ENCODE results near the gene RNF217. TPM values are rescaled to one million over a fixed set of nuclear protein-coding genes. Genes with fewer than 3 reads are reported as not detected.

Gene RNF217
- total and polyA plus RNA-seq, 2 of the 8 experiments (the other 6 are each of a cell fraction or from before 2014, with no cell fraction given) = 2.0 to 8.9 TPM

GRCh38 chr6:125027287-125027686 is 65.0 kb downstream of the RNF217 start:
- WGBS, 2 experiments (ENCODE audit: extremely low coverage in 1 of 2, insufficient coverage in 1 of 2, insufficient read length in 1 of 2, insufficient replicate concordance in 2 of 2, low coverage in 1 of 2, low lambda C conversion rate in 2 of 2, missing lambda C conversion rate in 1 of 2) = 59% methylated on average over 3 of the region's 3 CpGs; no CpG with 5 or more reads in 1 of the 2 experiments

More at GRCh38 chr6:125027287-125027686, 65.0 kb downstream of the RNF217 start:
- no peaks in the 10 kb centered on the region for H3K36me3 ChIP-seq (ENCODE audit: control insufficient read depth in 2 of 4, insufficient read depth in 4 of 4, low read length in 3 of 4)
- no peak overlapping the region for H3K14ac ChIP-seq (ENCODE audit: insufficient read length)
- H2BK15ac ChIP-seq (ENCODE audit: low read length) = no peak overlapping the region
- no peaks in the 10 kb centered on the region for H3K23me2 ChIP-seq (ENCODE audit: low read depth, low read length)
- no peak for FAIRE-seq
- no peaks in the 10 kb centered on the region for H3K79me1 ChIP-seq (ENCODE audit: low read depth, low read length)
- peaks cover 0 to 3% of the 10 kb centered on the region in 2 experiments; a peak in 2 of 4 replicates for H3K9me3 ChIP-seq (ENCODE audit: insufficient read depth in 2 of 2, low read depth in 1 of 2, low read length in 1 of 2)
- no peaks in the 10 kb centered on the region for H3K4me1 ChIP-seq (replicated peaks in 1 of 4; ENCODE audit: control insufficient read depth in 3 of 4, insufficient read depth in 4 of 4, low read length in 3 of 4)
- no peak overlapping the region for H3K23ac ChIP-seq (ENCODE audit: insufficient read length)
- H3K4ac ChIP-seq (replicated peaks; ENCODE audit: insufficient read length, low read depth, low read length) = no peak overlapping the region
- no peak for DNase-seq (ENCODE audit: low read depth in 1 of 2, low spot score in 2 of 2)
- no peak overlapping the region for H2BK12ac ChIP-seq (ENCODE audit: low read depth, low read length)
- H4K5ac ChIP-seq (ENCODE audit: insufficient read length, low read depth, low read length) = no peak overlapping the region
- H3K79me2 ChIP-seq (ENCODE audit: control insufficient read depth in 1 of 2, insufficient read depth in 2 of 2, low read length in 2 of 2) = no peaks in the 10 kb centered on the region
- H3K56ac ChIP-seq (replicated peaks; ENCODE audit: insufficient read length, low read depth, low read length) = no peak overlapping the region
- H3K4me2 ChIP-seq (ENCODE audit: insufficient read depth in 1 of 2, low read depth in 2 of 2, low read length in 2 of 2) = no peak overlapping the region
- H4K91ac ChIP-seq (replicated peaks; ENCODE audit: insufficient read length, low read length) = no peak overlapping the region
- no peak overlapping the region for H2AK5ac ChIP-seq (ENCODE audit: low read depth, low read length)
- H2AFZ ChIP-seq (ENCODE audit: low read length) = no peak overlapping the region
- no peak overlapping the region for H3K9ac ChIP-seq (replicated peaks in 1 of 4; ENCODE audit: extremely low read depth in 1 of 4, low read depth in 3 of 4, low read length in 3 of 4)
- no peaks in the 10 kb centered on the region for H4K20me1 ChIP-seq (replicated peaks in 1 of 2; ENCODE audit: control insufficient read depth in 1 of 2, insufficient read depth in 2 of 2, low read length in 2 of 2)
- no peaks in the 10 kb centered on the region for H3K27me3 ChIP-seq (replicated peaks in 1 of 4; ENCODE audit: control insufficient read depth in 3 of 4, extremely low read depth in 1 of 4, insufficient read depth in 3 of 4, low read length in 3 of 4)
- no peak overlapping the region for H2BK20ac ChIP-seq (ENCODE audit: low read length)
- H4K8ac ChIP-seq (ENCODE audit: extremely low read depth, insufficient read depth, low read length) = no peak overlapping the region
- H3K4me3 ChIP-seq (ENCODE audit: extremely low read depth in 1 of 4, insufficient read depth in 2 of 4, low read depth in 3 of 4, low read length in 4 of 4) = no peak overlapping the region
- ChIA-PET POLR2A (ENCODE audit: partially characterized antibody) (no interaction called here), CTCF (ENCODE audit: partially characterized antibody) (no interaction called here)
- H2BK5ac ChIP-seq (ENCODE audit: low read depth, low read length) = no peak overlapping the region
- no peak overlapping the region for H3K18ac ChIP-seq (ENCODE audit: extremely low read depth, low read length)
- no peak for TF ChIP-seq FOSL1 (IDR thresholded peaks at IDR 0.05; ENCODE audit: insufficient read depth, low read depth, low read length)
- no peak for TF ChIP-seq KDM4A (IDR thresholded peaks at IDR 0.05; ENCODE audit: low read depth, low read length, severe bottlenecking)
- TF ChIP-seq POLR2AphosphoS5 (IDR thresholded peaks at IDR 0.05; ENCODE audit: low read depth, low read length) = no peak
- H3K27ac ChIP-seq (ENCODE audit: low read depth, low read length) = no peak overlapping the region
- no peak overlapping the region for H2BK120ac ChIP-seq (replicated peaks; ENCODE audit: low read depth, low read length)

All from H1 (cell line).